Mesenchymal stem cell (in vitro differentiated cells and primary cell): Measurements from ENCODE around the gene RORB.

Source experiments
- DNase-seq: peaks from one replicate; pipeline ENCODE4 v3.0.0-alpha.2; 2013
- H2AFZ ChIP-seq: one replicate; pipeline ENCODE4 v1.6.1; 2013; ENCODE audit warnings: low read depth, mild to moderate bottlenecking, control low read depth, inconsistent platforms, low read length, moderate library complexity
- H2AK5ac ChIP-seq: 2 replicates; pipeline ENCODE4 v1.6.1; 2013; ENCODE audit warnings: low read length, moderate library complexity, mild to moderate bottlenecking, inconsistent platforms; ENCODE audit not compliant: severe bottlenecking
- H2BK120ac ChIP-seq: one replicate; pipeline ENCODE4 v1.6.1; 2013; ENCODE audit warnings: low read depth, mild to moderate bottlenecking, inconsistent platforms, low read length, moderate library complexity
- H2BK12ac ChIP-seq, 2 experiments: one replicate each; pipeline ENCODE4 v1.6.1; 2013; ENCODE audit warnings: inconsistent platforms in 2 of 2, low read length in 2 of 2, mild to moderate bottlenecking in 2 of 2, moderate library complexity in 2 of 2, control low read depth in 1 of 2
- H2BK15ac ChIP-seq: one replicate; pipeline ENCODE4 v1.6.1; 2013; ENCODE audit warnings: mild to moderate bottlenecking, low read depth, inconsistent platforms; ENCODE audit not compliant: poor library complexity, severe bottlenecking
- H2BK5ac ChIP-seq: 2 replicates; pipeline ENCODE4 v1.6.1; 2013; ENCODE audit warnings: low read depth, mild to moderate bottlenecking, low read length, control low read depth, inconsistent platforms; ENCODE audit not compliant: poor library complexity, severe bottlenecking
- H3K14ac ChIP-seq, 2 experiments: one replicate each; pipeline ENCODE4 v1.6.1; 2013; ENCODE audit warnings: inconsistent platforms in 2 of 2, low read length in 2 of 2, control low read depth in 1 of 2, mild to moderate bottlenecking in 1 of 2, moderate library complexity in 1 of 2
- H3K18ac ChIP-seq, 2 experiments: one replicate each; pipeline ENCODE4 v1.6.1; 2013; ENCODE audit warnings: inconsistent platforms in 2 of 2, low read length in 2 of 2, control low read depth in 1 of 2, low read depth in 1 of 2, mild to moderate bottlenecking in 1 of 2
- H3K23ac ChIP-seq, 2 experiments: one replicate each; pipeline ENCODE4 v1.6.1; 2013; ENCODE audit warnings: inconsistent platforms in 2 of 2, low read length in 2 of 2, mild to moderate bottlenecking in 2 of 2, moderate library complexity in 2 of 2, control low read depth in 1 of 2
- H3K27ac ChIP-seq: 2 replicates; pipeline ENCODE4 v1.5.1; 2013; ENCODE audit warnings: mild to moderate bottlenecking, moderate library complexity, low read length, control low read depth, inconsistent platforms; ENCODE audit not compliant: poor library complexity, severe bottlenecking
- H3K27me3 ChIP-seq, 2 experiments: 2 replicates each; pipeline versions ENCODE4 v1.6.1 to v1.7.0; 2013; ENCODE audit warnings: low read length in 2 of 2, mild to moderate bottlenecking in 2 of 2, moderate library complexity in 2 of 2, control low read depth in 1 of 2, inconsistent platforms in 1 of 2; ENCODE audit not compliant: control insufficient read depth in 1 of 2, insufficient read depth in 1 of 2
- H3K36me3 ChIP-seq, 2 experiments: 2 replicates each; pipeline versions ENCODE4 v1.6.1 to v1.7.0; 2013; ENCODE audit warnings: low read length in 2 of 2, control low read depth in 1 of 2, inconsistent platforms in 1 of 2, low read depth in 1 of 2, mild to moderate bottlenecking in 1 of 2; ENCODE audit not compliant: insufficient read depth in 2 of 2, control insufficient read depth in 1 of 2
- H3K4ac ChIP-seq, 2 experiments: one replicate each; pipeline ENCODE4 v1.6.1; 2013; ENCODE audit warnings: inconsistent platforms in 2 of 2, low read length in 2 of 2, mild to moderate bottlenecking in 2 of 2, moderate library complexity in 2 of 2, control low read depth in 1 of 2, low read depth in 1 of 2
- H3K4me1 ChIP-seq: 2 replicates; pipeline ENCODE4 v1.6.1; 2013; ENCODE audit warnings: low read depth, low read length, control low read depth; ENCODE audit not compliant: control insufficient read depth, insufficient read depth
- H3K4me2 ChIP-seq: 2 replicates; pipeline ENCODE4 v1.6.1; 2013; ENCODE audit warnings: low read length, mild to moderate bottlenecking, inconsistent platforms; ENCODE audit not compliant: poor library complexity, severe bottlenecking
- H3K4me3 ChIP-seq, 2 experiments: 2 replicates each; pipeline versions ENCODE4 v1.5.1 to v1.7.0; 2013; ENCODE audit warnings: low read length in 2 of 2, mild to moderate bottlenecking in 2 of 2, control low read depth in 1 of 2, low read depth in 1 of 2; ENCODE audit not compliant: insufficient read depth in 1 of 2
- H3K79me1 ChIP-seq: replicated peaks from 2 replicates; pipeline ENCODE4 v1.6.1; 2013; ENCODE audit warnings: mild to moderate bottlenecking, control low read depth, low read length, inconsistent platforms; ENCODE audit not compliant: poor library complexity, severe bottlenecking
- H3K9ac ChIP-seq: 2 replicates; pipeline ENCODE4 v1.7.0; 2013; ENCODE audit warnings: mild to moderate bottlenecking, low read length, moderate library complexity
- H3K9me3 ChIP-seq: 2 replicates; pipeline ENCODE4 v1.7.0; 2013; ENCODE audit warnings: mild to moderate bottlenecking, low read length; ENCODE audit not compliant: control insufficient read depth
- H4K8ac ChIP-seq: one replicate; pipeline ENCODE4 v1.6.1; 2013; ENCODE audit warnings: inconsistent platforms, mild to moderate bottlenecking, low read length, moderate library complexity
- H4K91ac ChIP-seq: one replicate; pipeline ENCODE4 v1.6.1; 2013; ENCODE audit warnings: mild to moderate bottlenecking, low read length, inconsistent platforms
- WGBS: methylation state at CpG from one replicate; pipeline ENCODE4 v1.1.7; 2013; ENCODE audit warnings: mixed read lengths; 5-methylcytosine and 5-hydroxymethylcytosine counted together

Gene RORB

GRCh38 chr9:74512416-74512815, 15.3 kb downstream of the RORB start:
- Histone ChIP-seq H2BK15ac (no peak overlapping the region), H2AK5ac (no peak overlapping the region), H3K9ac (no peak overlapping the region), H4K91ac (no peak overlapping the region), H2AFZ (no peak overlapping the region), H2BK12ac (no peak overlapping the region), H3K4me1 (no peaks in the 10 kb centered on the region), H3K36me3 (no peaks in the 10 kb centered on the region), H3K9me3 (no peaks in the 10 kb centered on the region), H3K23ac (no peak overlapping the region), H3K4me3 (no peak overlapping the region), H2BK120ac (no peak overlapping the region), H2BK5ac (no peak overlapping the region), H3K14ac (no peak overlapping the region), H3K27me3 (no peaks in the 10 kb centered on the region), H3K18ac (no peak overlapping the region), H3K27ac (no peak overlapping the region), H3K4me2 (no peak overlapping the region), H3K4ac (no peak overlapping the region), H4K8ac (no peak overlapping the region), H3K79me1 (no peaks in the 10 kb centered on the region)
- no peak for DNase-seq
- 83% methylated on average over 1 of the region's 1 CpG for WGBS

GRCh38 chr9:74513221-74513620, 16.1 kb downstream of the RORB start:
- no peak overlapping the region for H3K23ac ChIP-seq
- no peak overlapping the region for H2AFZ ChIP-seq
- no peaks in the 10 kb centered on the region for H3K79me1 ChIP-seq
- H3K27me3 ChIP-seq = no peaks in the 10 kb centered on the region
- H3K4me1 ChIP-seq = no peaks in the 10 kb centered on the region
- H3K18ac ChIP-seq = no peak overlapping the region
- no peak overlapping the region for H4K91ac ChIP-seq
- no peak overlapping the region for H3K4me3 ChIP-seq
- no peak overlapping the region for H2BK120ac ChIP-seq
- H2BK12ac ChIP-seq = no peak overlapping the region
- WGBS = no CpG with 5 or more reads among the region's 4 CpGs
- no peak overlapping the region for H3K4me2 ChIP-seq
- no peak overlapping the region for H2BK5ac ChIP-seq
- no peak for DNase-seq
- H3K27ac ChIP-seq = no peak overlapping the region
- no peaks in the 10 kb centered on the region for H3K9me3 ChIP-seq
- no peak overlapping the region for H4K8ac ChIP-seq
- no peaks in the 10 kb centered on the region for H3K36me3 ChIP-seq
- H3K9ac ChIP-seq = no peak overlapping the region
- H2AK5ac ChIP-seq = no peak overlapping the region
- no peak overlapping the region for H3K14ac ChIP-seq
- H3K4ac ChIP-seq = no peak overlapping the region
- H2BK15ac ChIP-seq = no peak overlapping the region

- no peak overlapping the region for H2BK5ac ChIP-seq
- H3K27me3 ChIP-seq = no peaks in the 10 kb centered on the region
- no peak overlapping the region for H4K8ac ChIP-seq
- no peak overlapping the region for H3K23ac ChIP-seq
- no peaks in the 10 kb centered on the region for H3K9me3 ChIP-seq
- H2AFZ ChIP-seq = no peak overlapping the region
- no peak overlapping the region for H3K9ac ChIP-seq
- no peaks in the 10 kb centered on the region for H3K79me1 ChIP-seq
- no peak for DNase-seq
- no peak overlapping the region for H3K4me3 ChIP-seq
- H3K27ac ChIP-seq = no peak overlapping the region
- H4K91ac ChIP-seq = no peak overlapping the region
- H2AK5ac ChIP-seq = no peak overlapping the region
- no peak overlapping the region for H2BK12ac ChIP-seq
- no peak overlapping the region for H2BK120ac ChIP-seq
- H3K4ac ChIP-seq = no peak overlapping the region
- no peak overlapping the region for H2BK15ac ChIP-seq
- H3K14ac ChIP-seq = no peak overlapping the region
- H3K4me2 ChIP-seq = no peak overlapping the region
- H3K18ac ChIP-seq = no peak overlapping the region
- no peaks in the 10 kb centered on the region for H3K4me1 ChIP-seq
- no peaks in the 10 kb centered on the region for H3K36me3 ChIP-seq
- WGBS = 93% methylated on average over 3 of the region's 4 CpGs
Observed at GRCh38 chr9:74517188-74517587, 20.1 kb downstream of the RORB start.

GRCh38 chr9:74519419-74519818, 22.3 kb downstream of the RORB start:
- H2BK12ac ChIP-seq = no peak overlapping the region
- no peak overlapping the region for H2AFZ ChIP-seq
- WGBS = 85% methylated on average over 9 of the region's 9 CpGs
- H4K8ac ChIP-seq = no peak overlapping the region
- H3K27me3 ChIP-seq = no peaks in the 10 kb centered on the region
- DNase-seq = no peak
- no peak overlapping the region for H2BK15ac ChIP-seq
- H3K4ac ChIP-seq = no peak overlapping the region
- H3K4me3 ChIP-seq = no peak overlapping the region
- H3K9me3 ChIP-seq = no peaks in the 10 kb centered on the region
- no peak overlapping the region for H2BK5ac ChIP-seq
- no peaks in the 10 kb centered on the region for H3K4me1 ChIP-seq
- H4K91ac ChIP-seq = no peak overlapping the region
- no peak overlapping the region for H3K4me2 ChIP-seq
- H3K9ac ChIP-seq = no peak overlapping the region
- H3K14ac ChIP-seq = no peak overlapping the region
- H2AK5ac ChIP-seq = no peak overlapping the region
- H3K79me1 ChIP-seq = no peaks in the 10 kb centered on the region
- no peak overlapping the region for H3K18ac ChIP-seq
- H3K23ac ChIP-seq = no peak overlapping the region
- H2BK120ac ChIP-seq = no peak overlapping the region
- no peak overlapping the region for H3K27ac ChIP-seq
- no peaks in the 10 kb centered on the region for H3K36me3 ChIP-seq
